Naive thymus-derived CD8-positive, alpha-beta T cell (primary cell): ENCODE data around the gene C1orf167. TPM values are rescaled to one million over a fixed set of nuclear protein-coding genes. Genes with fewer than 3 reads are reported as not detected.

Experiments
- ATAC-seq, 2 donors: fragments of 150-1000 bp; cut with Tn5 transposase in 1 of 2; sonication (Bioruptor Pico), chemical (Tn5 transposase) in 1 of 2; 1 replicate in 1 of 2; 2 replicates in 1 of 2; pipeline ENCODE4 v1.10.0; 2021; ENCODE audit warnings: mild to moderate bottlenecking in 2 of 2, moderate library complexity in 2 of 2
- POLR2A ChIA-PET: fragments of 350-600 bp; sonication (Branson Sonifier 250); formaldehyde crosslinking; loops from one replicate; lab custom pipeline; 2021; ENCODE audit warnings: antibody characterized with exemption; lab: Charles Lee
- DNase-seq, 10 donors: peaks; one replicate each; pipeline versions ENCODE4 v3.0.0 to v3.0.0-alpha.2; 2020 to 2022
- H3K27ac Mint-ChIP-seq, 10 donors: one replicate each; pipeline ENCODE4 v1.8.0; 2020 to 2022; ENCODE audit warnings: mild to moderate bottlenecking in 10 of 10, mixed read lengths in 10 of 10, moderate library complexity in 4 of 10, inconsistent platforms in 1 of 10
- H3K27me3 Mint-ChIP-seq, 5 donors: one replicate each; pipeline ENCODE4 v1.8.0; 2021 to 2022; ENCODE audit warnings: mixed read lengths in 5 of 5
- H3K36me3 Mint-ChIP-seq, 3 donors: one replicate each; pipeline ENCODE4 v1.8.0; 2020 to 2022; ENCODE audit warnings: mixed read lengths in 3 of 3, mild to moderate bottlenecking in 2 of 3, inconsistent platforms in 1 of 3
- H3K4me1 Mint-ChIP-seq, 4 donors: one replicate each; pipeline ENCODE4 v1.8.0; 2021 to 2022; ENCODE audit warnings: mixed read lengths in 4 of 4
- H3K4me3 Mint-ChIP-seq, 10 donors: one replicate each; pipeline ENCODE4 v1.8.0; 2020 to 2022; ENCODE audit warnings: mild to moderate bottlenecking in 10 of 10, mixed read lengths in 10 of 10, moderate library complexity in 6 of 10, inconsistent platforms in 1 of 10
- H3K9me3 Mint-ChIP-seq, 9 donors: one replicate each; pipeline ENCODE4 v1.8.0; 2020 to 2022; ENCODE audit warnings: mixed read lengths in 9 of 9, mild to moderate bottlenecking in 3 of 9, inconsistent platforms in 1 of 9, moderate library complexity in 1 of 9
- polyA plus RNA-seq, 3 donors: library from polyadenylated mRNA; unstranded; fragments of 300-500 nt; fragmentation: Illumina TruSeq; gene quantifications; one replicate each; pipeline ENCODE4 v1.2.3, GENCODE V29; 2021
- total RNA-seq, 8 experiments: library from RNA in 2 of 8; stranded (reverse) in 2 of 8; gene quantifications; one replicate each; pipeline ENCODE4 v1.2.3 and lab custom pipeline; 2021 to 2026

The C1orf167 gene, protein sequence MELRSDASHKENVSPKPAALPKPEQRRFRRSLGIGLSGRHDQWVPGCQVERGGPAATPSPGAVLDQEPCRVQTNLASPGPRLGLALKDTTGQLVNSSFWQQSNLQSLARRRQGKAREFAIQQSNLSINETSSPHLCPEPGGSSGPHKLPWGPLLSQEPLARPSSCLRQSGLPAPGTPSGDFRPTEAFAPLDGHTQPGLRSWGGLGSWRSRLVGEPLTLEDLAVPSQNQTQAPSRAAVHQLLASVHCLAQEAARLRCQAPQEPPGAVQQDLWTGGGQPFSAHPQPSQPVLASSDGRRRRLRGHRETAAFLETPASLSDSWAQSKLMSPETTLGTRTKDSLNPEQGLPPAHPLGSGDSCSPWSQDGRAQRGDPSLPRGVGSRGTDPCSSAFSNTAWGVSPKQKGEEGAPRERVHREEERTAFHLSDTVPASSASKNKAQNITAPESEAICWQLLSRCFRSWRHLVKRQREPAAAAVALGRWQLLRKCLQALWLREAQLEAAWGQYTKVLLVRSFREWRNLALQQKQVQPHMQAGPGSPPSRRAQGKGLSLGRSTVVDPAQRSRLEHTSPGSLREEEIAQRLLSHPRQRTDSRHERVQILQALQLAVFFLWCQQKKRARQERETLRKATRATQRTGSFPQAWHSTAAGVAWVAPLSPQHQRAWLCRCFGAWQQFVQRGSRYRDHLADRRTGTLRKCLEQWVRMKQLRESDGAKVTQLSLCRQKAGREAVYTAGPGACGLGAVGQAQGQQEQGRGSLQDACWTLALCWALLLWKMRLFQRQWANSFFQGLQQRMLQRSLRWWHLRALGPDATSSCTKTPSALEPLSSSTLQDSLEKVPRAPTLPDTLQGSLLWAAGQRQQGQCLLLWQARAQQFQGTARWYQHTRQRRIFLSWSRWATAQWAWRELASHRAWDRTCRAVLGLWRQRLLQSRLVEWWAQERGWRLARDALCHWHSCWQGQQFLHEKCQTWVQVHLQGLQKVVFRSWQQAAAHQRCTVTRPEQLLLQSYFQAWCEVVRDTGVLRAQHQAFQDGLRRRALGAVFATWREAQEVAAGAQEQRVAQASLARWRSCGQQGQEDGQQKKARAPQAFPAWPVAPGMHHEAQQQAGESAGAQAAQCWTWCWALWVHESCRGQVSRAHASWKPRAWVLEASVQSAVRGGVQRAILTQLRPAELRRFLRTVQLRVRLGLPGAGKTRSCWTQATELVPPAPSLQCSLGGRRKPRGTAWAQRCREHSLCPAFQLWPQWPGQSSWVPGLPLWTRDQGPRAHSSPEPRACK (N-terminal part only)
- total RNA-seq (not detected), polyA plus RNA-seq (not detected), total RNA-seq (lab: John Stamatoyannopoulos, UW) (0 to 0.49 (median 0) reads per million in 6 experiments)

DNA sequence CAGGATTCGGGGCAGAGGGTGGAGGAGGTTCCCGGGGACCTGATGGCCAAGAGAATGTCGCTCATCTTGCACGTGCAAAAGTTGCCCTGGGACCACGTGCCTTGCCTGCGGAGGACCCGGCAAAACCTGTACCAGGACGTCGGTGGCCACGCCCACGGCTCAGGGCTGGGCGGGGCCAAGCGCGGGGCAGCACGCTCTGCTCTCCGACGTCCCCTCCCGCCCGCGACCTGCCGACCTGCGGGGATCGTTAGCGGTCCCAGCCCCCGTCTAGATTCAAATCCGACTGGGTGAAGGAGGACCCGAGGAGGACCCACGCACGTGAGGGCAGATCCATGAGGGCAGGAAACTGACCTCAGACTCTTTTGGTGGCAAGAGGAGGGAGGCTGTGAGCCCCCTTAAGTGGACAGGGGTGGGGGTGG, at the start of gene C1orf167:
C1orf167 (plus strand) TSS at position 206 of the 419 bp plus-strand sequence. CDS start 2,208 bp downstream, outside the sequence.
- Mint-ChIP-seq H3K4me3 (peak within 1 kb of the TSS in 8 of 10 donors; percentile 12 to 69 (median 30)), H3K36me3 (no peaks in the 10 kb centered on the region), H3K4me1 (peaks cover 0 to 17% (median 10%) of the 10 kb centered on the region in 4 donors), H3K27ac (peak within 1 kb of the TSS in 3 of 10 donors; percentile 16 to 85 (median 78)), H3K27me3 (peaks cover 4 to 31% (median 24%) of the 10 kb centered on the region in 5 donors), H3K9me3 (no peaks in the 10 kb centered on the region)
- ATAC-seq (peak; percentile 69 to 83), DNase-seq (peak in 5 of 10 donors; percentile 7 to 45 (median 31))
- POLR2A ChIA-PET: no interaction called here

DNA sequence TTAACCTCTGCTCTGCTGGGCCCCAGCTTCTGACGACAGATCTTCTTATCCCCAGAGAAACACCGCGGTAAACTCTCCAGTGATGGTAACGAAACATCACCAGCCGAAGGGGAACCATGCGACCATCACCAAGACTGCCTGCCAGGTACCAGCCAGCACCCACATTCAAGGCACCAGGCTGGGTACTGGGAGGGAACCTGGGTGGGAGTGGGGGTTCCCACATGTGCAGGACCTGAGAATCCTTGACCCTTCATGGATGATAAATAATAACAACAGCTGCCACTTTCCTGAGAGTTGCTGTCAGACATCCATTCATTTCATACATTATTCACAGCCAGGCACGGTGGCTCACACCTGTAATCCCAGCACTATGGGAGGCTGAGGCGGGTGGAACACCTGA, 49.7 kb upstream of the C1orf167 start:
- H3K27ac Mint-ChIP-seq: no peak overlapping the region
- H3K4me3 Mint-ChIP-seq: no peak overlapping the region
- H3K36me3 Mint-ChIP-seq: no peaks in the 10 kb centered on the region
- H3K4me1 Mint-ChIP-seq: peaks cover 0 to 2% (median 0%) of the 10 kb centered on the region in 4 donors
- no peaks in the 10 kb centered on the region for H3K9me3 Mint-ChIP-seq
- ATAC-seq (no peak), DNase-seq (no peak)
- peaks cover 0 to 11% (median 0%) of the 10 kb centered on the region in 5 donors for H3K27me3 Mint-ChIP-seq
- POLR2A ChIA-PET: no interaction called here

DNA sequence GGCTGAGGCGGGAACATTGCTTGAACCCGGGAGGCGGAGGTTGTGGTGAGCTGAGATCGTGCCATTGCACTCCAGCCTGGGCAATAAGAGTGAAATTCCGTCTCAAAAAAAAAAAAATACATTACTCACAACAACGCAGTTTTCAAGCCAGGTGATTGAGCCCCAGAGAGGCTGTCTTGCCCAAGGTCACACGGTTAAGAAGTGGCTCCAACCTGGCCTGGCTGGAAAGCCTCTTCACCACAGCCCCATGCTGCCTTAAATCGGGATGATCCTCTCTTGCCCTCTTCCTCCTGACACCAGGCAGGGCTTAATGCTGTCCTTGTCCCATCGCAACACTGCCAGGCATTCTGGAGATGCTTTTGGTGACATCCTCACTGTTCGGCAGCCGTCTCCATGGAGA, 48.9 kb upstream of the C1orf167 start:
- Mint-ChIP-seq H3K27me3 (peaks cover 0 to 11% (median 0%) of the 10 kb centered on the region in 5 donors), H3K4me3 (no peak overlapping the region), H3K36me3 (no peaks in the 10 kb centered on the region), H3K27ac (no peak overlapping the region), H3K4me1 (no peaks in the 10 kb centered on the region), H3K9me3 (no peaks in the 10 kb centered on the region)
- DNase-seq (no peak), ATAC-seq (no peak)
- POLR2A ChIA-PET: no interaction called here

DNA sequence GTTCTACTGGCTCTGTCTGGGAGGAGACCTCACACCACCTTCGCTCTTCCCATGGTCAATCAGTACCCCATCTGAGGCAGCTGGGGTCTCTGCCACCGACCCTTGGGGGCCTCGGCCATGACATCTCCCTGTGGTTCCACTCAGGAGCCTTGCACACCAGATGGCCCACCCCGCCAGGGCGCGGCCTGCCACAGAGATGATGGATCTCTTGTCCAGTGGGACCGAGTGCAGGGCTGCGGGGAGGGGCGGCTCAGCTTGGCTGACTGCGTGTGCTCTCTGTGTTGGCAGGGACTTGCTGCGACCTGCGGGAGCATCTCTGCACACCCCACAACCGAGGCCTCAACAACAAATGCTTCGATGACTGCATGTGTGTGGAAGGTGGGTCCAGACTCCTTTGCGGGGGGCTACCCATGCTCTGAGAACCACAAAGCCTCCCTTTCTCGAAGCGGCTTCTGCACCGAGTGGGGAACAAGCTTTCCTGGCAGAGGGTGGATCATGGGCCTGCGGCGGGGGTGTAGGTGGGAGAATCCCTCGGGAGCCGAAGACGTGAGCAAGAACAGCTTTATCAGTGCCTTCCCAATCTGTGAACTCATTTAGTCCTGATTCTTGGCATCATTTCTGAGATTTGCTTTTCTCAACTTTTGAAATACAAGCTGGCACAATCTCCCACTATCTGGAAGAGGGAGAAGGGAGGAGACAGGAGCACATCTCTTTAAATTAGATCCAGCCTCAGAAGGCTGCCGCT, 47.0 kb upstream of the C1orf167 start:
- Mint-ChIP-seq H3K27ac (no peak overlapping the region), H3K27me3 (no peaks in the 10 kb centered on the region), H3K9me3 (no peaks in the 10 kb centered on the region), H3K4me3 (no peak overlapping the region), H3K36me3 (no peaks in the 10 kb centered on the region), H3K4me1 (peaks cover 11 to 15% (median 13%) of the 10 kb centered on the region in 4 donors)
- no peak for ATAC-seq
- DNase-seq: no peak
- POLR2A ChIA-PET: interaction anchor here (0.6 kb wide), 1 partner anchor 22 kb away, joined by 4 read pairs; no protein-coding TSS in a partner anchor

DNA sequence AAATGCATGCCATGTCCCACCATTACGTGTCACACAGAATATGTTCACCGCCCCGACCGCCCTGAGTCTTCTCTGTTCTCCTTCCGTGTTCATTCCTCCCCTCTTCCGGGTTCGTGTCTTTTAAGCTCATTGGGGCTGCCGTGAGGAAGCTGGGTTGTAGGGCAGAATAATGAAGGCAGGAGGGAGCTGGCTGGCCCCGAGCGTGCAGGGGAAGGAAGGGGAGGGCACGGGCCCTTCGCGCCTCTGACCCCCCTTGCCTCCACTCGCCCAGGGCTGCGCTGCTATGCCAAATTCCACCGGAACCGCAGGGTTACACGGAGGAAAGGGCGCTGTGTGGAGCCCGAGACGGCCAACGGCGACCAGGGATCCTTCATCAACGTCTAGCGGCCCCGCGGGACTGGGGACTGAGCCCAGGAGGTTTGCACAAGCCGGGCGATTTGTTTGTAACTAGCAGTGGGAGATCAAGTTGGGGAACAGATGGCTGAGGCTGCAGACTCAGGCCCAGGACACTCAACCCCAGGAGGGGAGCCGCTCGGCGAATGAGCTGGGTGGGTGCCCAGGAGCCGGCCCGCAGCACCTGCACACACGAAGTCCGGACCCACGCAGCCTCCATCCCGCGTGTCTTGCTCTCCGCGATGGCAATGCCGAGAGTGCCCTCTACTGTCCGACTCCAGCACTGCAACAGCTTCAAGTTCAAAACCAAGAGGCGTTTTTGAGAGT, 42.5 kb upstream of the C1orf167 start:
- Mint-ChIP-seq H3K9me3 (no peaks in the 10 kb centered on the region), H3K4me3 (peak overlapping the region; percentile 70 to 93 (median 87)), H3K36me3 (no peaks in the 10 kb centered on the region), H3K4me1 (peaks cover 11 to 21% (median 15%) of the 10 kb centered on the region in 4 donors), H3K27ac (peak overlapping the region; percentile 84 to 99 (median 92)), H3K27me3 (no peaks in the 10 kb centered on the region)
- ATAC-seq (peak; percentile 90 to 92), DNase-seq (peak; percentile 71 to 93 (median 84))
- POLR2A ChIA-PET: interaction anchor here (0.5 to 3.0 kb wide), 23 partner anchors 9 to 707 kb away, joined by 3 to 70 read pairs (median 6); partner anchors contain the start of genes AGTRAP, CLCN6, FBXO2 and FBXO44

DNA sequence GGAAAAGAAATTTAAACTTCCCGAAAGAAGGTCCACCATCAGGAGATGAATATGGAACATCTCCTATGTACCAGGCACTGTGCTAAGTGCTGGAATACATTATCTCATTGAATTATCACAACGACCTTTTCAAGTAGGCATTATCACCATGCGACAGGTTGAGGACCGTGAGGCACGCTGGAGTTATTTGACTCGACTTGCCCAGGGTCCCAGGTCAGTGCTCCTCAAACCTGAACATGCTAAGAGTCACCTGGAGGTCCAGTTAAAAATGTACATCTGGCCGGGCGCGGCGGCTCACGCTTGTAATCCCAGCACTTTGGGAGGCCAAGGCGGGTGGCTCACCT, 42.0 kb upstream of the C1orf167 start:
- ATAC-seq (no peak), DNase-seq (no peak)
- peak overlapping the region; percentile 1 to 93 (median 86) for H3K4me3 Mint-ChIP-seq
- H3K27ac Mint-ChIP-seq: peak overlapping the region in 8 of 10 donors; percentile 84 to 99 (median 92)
- no peaks in the 10 kb centered on the region for H3K27me3 Mint-ChIP-seq
- H3K4me1 Mint-ChIP-seq: peaks cover 11 to 22% (median 16%) of the 10 kb centered on the region in 4 donors
- H3K36me3 Mint-ChIP-seq: no peaks in the 10 kb centered on the region
- no peaks in the 10 kb centered on the region for H3K9me3 Mint-ChIP-seq
- POLR2A ChIA-PET: interaction anchor here (0.7 to 3.0 kb wide), 22 partner anchors 9 to 1073 kb away, joined by 3 to 70 read pairs (median 6); partner anchors contain the start of genes AGTRAP, CLCN6, FBXO2 and FBXO44

DNA sequence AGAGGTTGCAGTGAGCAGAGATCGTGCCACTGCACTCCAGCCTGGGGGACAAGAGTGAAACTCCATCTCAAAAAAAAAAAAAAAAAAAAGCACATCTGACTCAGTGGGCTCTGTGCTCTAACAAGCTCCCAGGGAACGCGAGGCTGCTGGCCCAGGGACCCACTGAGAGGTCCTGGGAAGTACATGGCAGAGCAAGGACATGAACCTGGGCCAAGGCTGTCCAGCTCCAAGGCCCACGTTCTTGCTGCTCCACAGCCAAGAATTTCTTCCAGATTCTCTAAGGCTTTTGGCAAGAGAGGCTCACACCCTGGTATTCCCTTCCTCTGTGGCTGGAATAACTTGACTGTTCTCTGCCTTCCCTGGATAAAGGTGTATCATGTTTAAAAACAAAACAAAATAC, 41.5 kb upstream of the C1orf167 start:
- Mint-ChIP-seq H3K4me1 (peaks cover 12 to 27% (median 21%) of the 10 kb centered on the region in 4 donors), H3K4me3 (peak overlapping the region in 1 of 10 donors; percentile 22), H3K9me3 (no peaks in the 10 kb centered on the region), H3K36me3 (no peaks in the 10 kb centered on the region), H3K27ac (peak overlapping the region in 1 of 10 donors; percentile 17), H3K27me3 (no peaks in the 10 kb centered on the region)
- DNase-seq: no peak
- ATAC-seq: no peak
- POLR2A ChIA-PET: interaction anchor here (0.6 to 3.0 kb wide), 10 partner anchors 10 to 1074 kb away, joined by 3 to 70 read pairs (median 6); partner anchors contain the start of genes FBXO2, FBXO44, MAD2L2 and MTOR

DNA sequence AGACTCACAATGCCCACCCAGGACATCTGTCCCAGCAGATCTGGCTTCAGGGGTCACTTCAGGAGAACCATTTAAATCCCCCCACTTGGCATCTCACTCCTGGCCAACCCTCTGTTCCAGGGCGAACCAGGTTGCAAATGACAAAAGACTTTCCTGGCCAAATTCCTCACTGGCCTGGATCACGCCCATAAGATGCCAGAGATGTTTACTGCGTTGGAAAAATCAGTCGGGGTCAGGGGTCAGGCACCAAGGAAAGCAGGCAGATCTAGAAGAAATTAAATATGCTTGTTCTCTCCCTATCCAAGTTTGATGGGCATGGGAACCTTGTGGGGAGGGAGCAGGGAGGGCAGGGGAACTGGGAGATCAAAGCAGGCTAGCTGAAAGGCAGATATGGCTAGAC, 40.7 kb upstream of the C1orf167 start:
- H3K36me3 Mint-ChIP-seq: no peaks in the 10 kb centered on the region
- POLR2A ChIA-PET: interaction anchor here (0.6 to 1.1 kb wide), 2 partner anchors 9 to 488 kb away, joined by 3 to 5 read pairs; no protein-coding TSS in a partner anchor
- ATAC-seq (no peak), DNase-seq (no peak)
- H3K4me3 Mint-ChIP-seq: peak overlapping the region in 1 of 10 donors; percentile 34
- H3K4me1 Mint-ChIP-seq: peaks cover 15 to 32% (median 26%) of the 10 kb centered on the region in 4 donors
- no peaks in the 10 kb centered on the region for H3K27me3 Mint-ChIP-seq
- no peak overlapping the region for H3K27ac Mint-ChIP-seq
- H3K9me3 Mint-ChIP-seq: no peaks in the 10 kb centered on the region

DNA sequence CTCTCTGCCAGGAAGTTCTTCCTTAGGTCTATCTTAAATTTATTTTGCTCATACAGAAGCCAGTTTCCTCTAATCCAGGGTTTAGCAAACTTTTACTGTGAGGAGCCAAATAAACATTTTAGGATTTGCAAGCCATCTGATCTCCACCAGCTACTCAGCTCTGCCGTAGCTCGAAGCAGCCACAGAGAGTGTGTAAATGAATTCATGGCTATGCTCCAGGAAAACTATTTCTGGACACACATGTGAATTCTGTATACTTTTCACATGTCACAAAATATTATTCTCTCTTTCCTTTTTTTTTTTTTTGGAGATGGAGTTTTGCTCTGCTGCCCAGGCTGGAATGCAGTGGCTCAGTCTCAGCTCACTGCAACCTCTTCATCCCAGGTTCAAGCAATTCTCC, 39.5 kb upstream of the C1orf167 start:
- H3K4me1 Mint-ChIP-seq: peaks cover 15 to 34% (median 27%) of the 10 kb centered on the region in 4 donors
- no peak overlapping the region for H3K4me3 Mint-ChIP-seq
- POLR2A ChIA-PET: interaction anchor here (0.6 to 1.1 kb wide), 4 partner anchors 8 to 663 kb away, joined by 3 to 5 read pairs (median 4); partner anchors contain the start of gene SRM
- no peaks in the 10 kb centered on the region for H3K36me3 Mint-ChIP-seq
- H3K9me3 Mint-ChIP-seq: no peaks in the 10 kb centered on the region
- ATAC-seq: no peak
- no peaks in the 10 kb centered on the region for H3K27me3 Mint-ChIP-seq
- no peak for DNase-seq
- no peak overlapping the region for H3K27ac Mint-ChIP-seq

DNA sequence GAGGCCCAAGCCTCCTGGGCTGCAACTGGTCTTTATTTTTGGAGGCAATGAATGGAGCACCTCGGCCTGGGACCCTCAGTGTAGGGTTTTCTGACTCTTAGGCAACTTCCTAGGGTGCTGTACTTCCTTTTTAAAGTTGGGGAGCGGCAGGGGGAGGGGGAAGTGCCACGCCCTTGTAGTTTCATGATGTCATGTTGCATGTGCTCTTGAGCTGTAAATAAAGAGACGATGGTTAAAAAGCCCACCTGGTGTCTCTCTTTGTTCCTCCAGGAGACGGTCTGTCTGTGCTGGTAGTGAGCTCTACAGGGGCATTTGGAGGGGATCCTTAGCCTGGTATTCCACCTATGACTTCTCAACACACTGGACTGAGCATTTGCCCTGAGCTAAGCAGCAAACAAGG, 36.4 kb upstream of the C1orf167 start:
- POLR2A ChIA-PET: no interaction called here
- no peak for ATAC-seq
- Mint-ChIP-seq H3K4me3 (no peak overlapping the region), H3K27me3 (no peaks in the 10 kb centered on the region), H3K4me1 (peaks cover 10 to 42% (median 33%) of the 10 kb centered on the region in 4 donors), H3K36me3 (no peaks in the 10 kb centered on the region), H3K9me3 (no peaks in the 10 kb centered on the region), H3K27ac (peak overlapping the region in 1 of 10 donors; percentile 27)
- no peak for DNase-seq
